ENCODE results near the gene HMOX1. TPM values are rescaled to one million over a fixed set of nuclear protein-coding genes. Genes with fewer than 3 reads are reported as not detected.
A peak's percentile ranks its signal among the peaks of the same experiment; 100 is the strongest.

The HMOX1 gene
- total and polyA plus RNA-seq, 8 donors, result 2.2 to 106 (median 11.4) TPM; not detected in 1

- Histone ChIP-seq H3K4me3 (no peak overlapping the region), H3K27me3 (no peaks in the 10 kb centered on the region), H3K4me1 (peaks cover 6 to 18% (median 12%) of the 10 kb centered on the region in 4 donors), H3K9me3 (no peaks in the 10 kb centered on the region), H3K27ac (no peak overlapping the region), H3K36me3 (peaks cover 79 to 95% (median 93%) of the 10 kb centered on the region in 4 donors)
- intact Hi-C loops (cut with DNase I; ENCODE audit: low total_unique reads), result no loop called here
- no peak for DNase-seq
- WGBS, 5 donors, result 59 to 72% (median 68%) methylated on average over 4 to 9 of the region's 9 CpGs
- TF ChIP-seq POLR2AphosphoS5 (IDR thresholded peaks at IDR 0.05) (no peak), POLR2A (IDR thresholded peaks at IDR 0.05) (no peak), EP300 (IDR thresholded peaks at IDR 0.05) (no peak), CTCF (IDR thresholded peaks at IDR 0.05) (no peak)
These were observed 46.9 kb upstream of the HMOX1 start for GRCh38 chr22:35334004-35334403.

- no peak for DNase-seq
- intact Hi-C loops (cut with DNase I; ENCODE audit: low total_unique reads), result no loop called here
- Histone ChIP-seq H3K9me3 (no peaks in the 10 kb centered on the region), H3K4me1 (peaks cover 2 to 4% (median 3%) of the 10 kb centered on the region in 4 donors), H3K27me3 (no peaks in the 10 kb centered on the region), H3K4me3 (no peak overlapping the region), H3K36me3 (peaks cover 83 to 100% (median 99%) of the 10 kb centered on the region in 4 donors), H3K27ac (no peak overlapping the region)
- WGBS, 5 donors, result 77 to 93% (median 86%) methylated on average over 6 to 7 of the region's 7 CpGs
- TF ChIP-seq CTCF (IDR thresholded peaks at IDR 0.05), result no peak
- no peak for TF ChIP-seq POLR2AphosphoS5 (IDR thresholded peaks at IDR 0.05)
- no peak for TF ChIP-seq POLR2A (IDR thresholded peaks at IDR 0.05)
- TF ChIP-seq EP300 (IDR thresholded peaks at IDR 0.05), result no peak
These were observed 45.4 kb upstream of the HMOX1 start for GRCh38 chr22:35335468-35335867.

GRCh38 chr22:35335936-35336781 lies 44.7 kb upstream of the HMOX1 start:
- peaks cover 85 to 100% (median 99%) of the 10 kb centered on the region in 4 donors for H3K36me3 ChIP-seq

GRCh38 chr22:35337932-35338331 lies 43.0 kb upstream of the HMOX1 start:
- Histone ChIP-seq H3K27me3 (no peaks in the 10 kb centered on the region), H3K9me3 (no peaks in the 10 kb centered on the region), H3K36me3 (peaks cover 73 to 100% (median 99%) of the 10 kb centered on the region in 4 donors), H3K4me1 (no peaks in the 10 kb centered on the region), H3K4me3 (no peak overlapping the region), H3K27ac (no peak overlapping the region)
- WGBS, 5 donors, result 87 to 97% (median 92%) methylated on average over 4 of the region's 4 CpGs
- TF ChIP-seq EP300 (IDR thresholded peaks at IDR 0.05) (no peak), POLR2A (IDR thresholded peaks at IDR 0.05) (no peak), CTCF (IDR thresholded peaks at IDR 0.05) (no peak)
- intact Hi-C loops (cut with DNase I; ENCODE audit: low total_unique reads), result no loop called here
- no peak for DNase-seq

More at GRCh38 chr22:35335936-35336781, 44.7 kb upstream of the HMOX1 start:
- peak in 1 of 2 donors; percentile 79 for DNase-seq
- Histone ChIP-seq H3K4me1 (no peaks in the 10 kb centered on the region), H3K27me3 (no peaks in the 10 kb centered on the region), H3K27ac (no peak overlapping the region), H3K4me3 (no peak overlapping the region), H3K9me3 (no peaks in the 10 kb centered on the region)
- 57 to 82% (median 71%) methylated on average over 9 to 12 of the region's 12 CpGs for WGBS, 5 donors
- intact Hi-C loops (cut with DNase I; ENCODE audit: low total_unique reads), result no loop called here
- TF ChIP-seq POLR2A (IDR thresholded peaks at IDR 0.05), result no peak
- no peak for TF ChIP-seq CTCF (IDR thresholded peaks at IDR 0.05)
- TF ChIP-seq POLR2AphosphoS5 (IDR thresholded peaks at IDR 0.05), result no peak
- TF ChIP-seq EP300 (IDR thresholded peaks at IDR 0.05), result no peak
